PC-3 (cell line): ENCODE results near the gene VAMP3. TPM values are rescaled to one million over a fixed set of nuclear protein-coding genes. Genes with fewer than 3 reads are reported as not detected.

Source experiments
- ATAC-seq: fragments of 200-7000 bp; cut with Tn5 transposase; 2 replicates; pipeline ENCODE4 v1.9.1; 2020; ENCODE audit warnings: mild to moderate bottlenecking, moderate library complexity
- BruUV-seq: library from RNA; stranded (reverse); fragments of 400-500 nt; replicated peaks from 2 replicates; lab custom pipeline; 2021; lab: Mats Ljungman, UMichigan
- CTCF ChIA-PET: fragments of 300-600 bp; sonication (Branson Sonifier 250); formaldehyde crosslinking; loops from one replicate; lab custom pipeline; 2022; ENCODE audit warnings: antibody characterized with exemption; lab: Charles Lee
- POLR2A ChIA-PET: fragments of 300-600 bp; sonication (Branson Sonifier 250); formaldehyde crosslinking; loops from one replicate; lab custom pipeline; 2022; ENCODE audit warnings: antibody characterized with exemption; ENCODE audit not compliant: unreplicated experiment; lab: Charles Lee
- DNase-seq: peaks from one replicate; pipeline ENCODE4 v3.0.0-alpha.2; 2015
- H2AFZ ChIP-seq: fragments of 300-600 bp; sonication (generic); 2 replicates; pipeline ENCODE4 v1.6.0; 2016; ENCODE audit warnings: antibody characterized with exemption, low read length
- H3F3A ChIP-seq: fragments of 300-600 bp; sonication (generic); one replicate; pipeline ENCODE4 v1.6.0; 2017; ENCODE audit warnings: antibody characterized with exemption, low read length, control low read depth, mild to moderate bottlenecking; ENCODE audit not compliant: unreplicated experiment
- H3K27ac ChIP-seq: fragments of 300-600 bp; sonication (generic); 2 replicates; pipeline ENCODE4 v1.5.1; 2016; ENCODE audit warnings: mild to moderate bottlenecking, low read length
- H3K27me3 ChIP-seq: fragments of 300-600 bp; sonication (generic); 2 replicates; pipeline ENCODE4 v1.6.1; 2016; ENCODE audit warnings: low read length, mixed read lengths
- H3K36me3 ChIP-seq: fragments of 300-600 bp; sonication (generic); 2 replicates; pipeline ENCODE4 v1.6.1; 2016; ENCODE audit warnings: low read depth, mixed run types, low read length, mixed read lengths
- H3K4me1 ChIP-seq: fragments of 300-600 bp; sonication (generic); 2 replicates; pipeline ENCODE4 v1.5.1; 2016; ENCODE audit warnings: low read length; ENCODE audit not compliant: insufficient read depth
- H3K4me2 ChIP-seq: fragments of 300-600 bp; sonication (generic); 2 replicates; pipeline ENCODE4 v1.6.0; 2016; ENCODE audit warnings: low read length
- H3K4me3 ChIP-seq: fragments of 300-600 bp; sonication (generic); 2 replicates; pipeline ENCODE4 v1.5.1; 2016; ENCODE audit warnings: mild to moderate bottlenecking, low read length, mixed read lengths
- H3K79me2 ChIP-seq: fragments of 300-600 bp; sonication (generic); 2 replicates; pipeline ENCODE4 v1.6.1; 2017; ENCODE audit warnings: low read length, mixed read lengths
- H3K9ac ChIP-seq: fragments of 300-600 bp; sonication (generic); 2 replicates; pipeline ENCODE4 v1.6.0; 2016; ENCODE audit warnings: mild to moderate bottlenecking, low read length
- H3K9me2 ChIP-seq: fragments of 300-600 bp; sonication (generic); replicated peaks from 2 replicates; pipeline ENCODE4 v1.6.1; 2016; ENCODE audit warnings: mixed run types, low read length, mixed read lengths
- H3K9me3 ChIP-seq: fragments of 300-600 bp; sonication (generic); 2 replicates; pipeline ENCODE4 v1.6.1; 2016; ENCODE audit warnings: low read length, mixed read lengths
- H4K20me1 ChIP-seq: fragments of 300-600 bp; sonication (generic); 2 replicates; pipeline ENCODE4 v1.6.1; 2016; ENCODE audit warnings: low read length, mixed read lengths
- EZH2 ChIP-seq: fragments of 300-600 bp; sonication (generic); IDR thresholded peaks from one replicate; pipeline ENCODE4 v1.6.1; 2017; ENCODE audit warnings: antibody characterized with exemption, mild to moderate bottlenecking, low read length; ENCODE audit not compliant: unreplicated experiment
- EZH2phosphoT487 ChIP-seq: fragments of 300-600 bp; sonication (generic); IDR thresholded peaks from 2 replicates; pipeline ENCODE4 v1.6.1; 2018; ENCODE audit warnings: mild to moderate bottlenecking, antibody characterized with exemption, low read length, borderline replicate concordance
- intact Hi-C: fragments of 100-400 bp; cut with micrococcal nuclease; formaldehyde crosslinking; loops from 2 replicates; pipeline ENCODE4 v1.9.0; 2023
- total RNA-seq: library from RNA; depleted of rRNA; stranded (reverse); fragments of >200 nt; gene quantifications from 2 replicates; pipeline ENCODE4 v1.2.3, GENCODE V29; 2014
- TF ChIP-seq, protein P1 (sequence below): fragments of 300-600 bp; sonication (generic); conservative IDR thresholded peaks from 2 replicates; pipeline ENCODE4 v1.5.1; 2017; ENCODE audit warnings: antibody characterized with exemption, low read depth, mild to moderate bottlenecking, low read length

The VAMP3 gene
- total RNA-seq, 1 experiment from 2014 or later = 64.2 TPM

- CTCF ChIA-PET = interaction anchor here (0.6 kb wide), 1 partner anchor 81 kb away, joined by 3 read pairs; the partner anchor contains the start of gene UTS2
- Histone ChIP-seq H3F3A (no peaks in the 10 kb centered on the region), H3K9ac (peak overlapping the region; percentile 87), H3K9me2 (no peaks in the 10 kb centered on the region), H3K4me1 (peaks cover 13% of the 10 kb centered on the region; the same call in 1 of the 2 replicates), H4K20me1 (peaks cover 8% of the 10 kb centered on the region; the same call in 1 of the 2 replicates), H3K79me2 (peaks cover 46% of the 10 kb centered on the region), H3K9me3 (no peaks in the 10 kb centered on the region), H3K36me3 (peaks cover 7% of the 10 kb centered on the region; the same call in 1 of the 2 replicates), H3K4me3 (peak overlapping the region; percentile 96), H2AFZ (peak overlapping the region; percentile 76; the same call in 1 of the 2 replicates), H3K27ac (peak overlapping the region; percentile 31; the same call in 1 of the 2 replicates), H3K27me3 (peaks cover 5% of the 10 kb centered on the region; the same call in 1 of the 2 replicates), H3K4me2 (peak overlapping the region; percentile 99)
- ATAC-seq (no peak; the same call in 1 of the 2 replicates), DNase-seq (no peak)
- TF ChIP-seq EZH2 = no peak
- TF ChIP-seq, protein P1, sequence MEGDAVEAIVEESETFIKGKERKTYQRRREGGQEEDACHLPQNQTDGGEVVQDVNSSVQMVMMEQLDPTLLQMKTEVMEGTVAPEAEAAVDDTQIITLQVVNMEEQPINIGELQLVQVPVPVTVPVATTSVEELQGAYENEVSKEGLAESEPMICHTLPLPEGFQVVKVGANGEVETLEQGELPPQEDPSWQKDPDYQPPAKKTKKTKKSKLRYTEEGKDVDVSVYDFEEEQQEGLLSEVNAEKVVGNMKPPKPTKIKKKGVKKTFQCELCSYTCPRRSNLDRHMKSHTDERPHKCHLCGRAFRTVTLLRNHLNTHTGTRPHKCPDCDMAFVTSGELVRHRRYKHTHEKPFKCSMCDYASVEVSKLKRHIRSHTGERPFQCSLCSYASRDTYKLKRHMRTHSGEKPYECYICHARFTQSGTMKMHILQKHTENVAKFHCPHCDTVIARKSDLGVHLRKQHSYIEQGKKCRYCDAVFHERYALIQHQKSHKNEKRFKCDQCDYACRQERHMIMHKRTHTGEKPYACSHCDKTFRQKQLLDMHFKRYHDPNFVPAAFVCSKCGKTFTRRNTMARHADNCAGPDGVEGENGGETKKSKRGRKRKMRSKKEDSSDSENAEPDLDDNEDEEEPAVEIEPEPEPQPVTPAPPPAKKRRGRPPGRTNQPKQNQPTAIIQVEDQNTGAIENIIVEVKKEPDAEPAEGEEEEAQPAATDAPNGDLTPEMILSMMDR = 0 out of 2 replicates have a peak, but pooled peaks have one; percentile 8
- TF ChIP-seq EZH2phosphoT487 = no peak
- TSS peak; percentile 55 for BruUV-seq
- POLR2A ChIA-PET = no interaction called here
- intact Hi-C loops = no loop called here
Observed at GRCh38 chr1:7771823-7772299, 765 bp downstream of the VAMP3 start.

DNA sequence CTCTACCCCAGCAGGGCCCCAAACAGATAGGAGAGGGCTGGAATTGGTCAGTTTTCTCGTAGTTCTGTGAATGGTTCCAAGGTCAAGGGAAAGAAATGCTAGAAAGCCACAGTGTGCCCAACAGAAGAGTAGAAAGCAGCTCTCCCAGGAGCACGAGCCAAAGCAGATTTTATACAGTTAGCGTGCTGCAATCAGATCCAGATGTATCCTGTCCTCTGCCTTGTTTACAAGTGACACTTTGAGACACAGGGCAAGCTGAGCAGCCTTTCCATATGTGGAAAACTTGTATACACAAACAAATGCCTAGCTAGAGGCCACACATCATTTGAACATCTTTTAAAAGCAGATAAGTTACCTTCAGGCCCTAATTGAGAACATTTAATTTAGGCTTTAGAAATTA is 6.5 kb downstream of the VAMP3 start:
- no peak overlapping the region for H3K4me3 ChIP-seq
- POLR2A ChIA-PET = no interaction called here

More for the DNA sequence above, 6.5 kb downstream of the VAMP3 start:
- TF ChIP-seq, protein P1 = no peak
- no peak for TF ChIP-seq EZH2
- no peak for TF ChIP-seq EZH2phosphoT487
- Histone ChIP-seq H3K36me3 (peaks cover 22% of the 10 kb centered on the region; the same call in 1 of the 2 replicates), H3K79me2 (peaks cover 33% of the 10 kb centered on the region), H3K27me3 (no peaks in the 10 kb centered on the region), H3K4me2 (no peak overlapping the region), H3F3A (no peaks in the 10 kb centered on the region), H2AFZ (no peak overlapping the region), H3K27ac (no peak overlapping the region), H3K9me3 (no peaks in the 10 kb centered on the region), H4K20me1 (0 out of 2 replicates have a peak, but pooled peaks cover 3% of the 10 kb centered on the region), H3K9ac (no peak overlapping the region), H3K9me2 (no peaks in the 10 kb centered on the region), H3K4me1 (no peaks in the 10 kb centered on the region)
- BruUV-seq = no TSS peak
- ATAC-seq (no peak), DNase-seq (no peak)
- CTCF ChIA-PET = no interaction called here
- intact Hi-C loops = no loop called here
